Muscle of back (tissue), 11 donors: ENCODE measurements around the gene LILRA5. TPM values are rescaled to one million over a fixed set of nuclear protein-coding genes. Genes with fewer than 3 reads are reported as not detected.
"Not testable (repeated sequence)": the region's sequence is repeated elsewhere in the genome, so short reads cannot be mapped to it uniquely, and the experiment has no call there.

ENCODE experiments used
- DNase-seq, 3 donors: peaks; one replicate each; pipeline versions ENCODE4 v3.0.0 to v3.0.0-alpha.2; 2013
- polyA plus RNA-seq, 10 donors: library from polyadenylated mRNA; unstranded; fragments of 120-200 nt; gene quantifications; one replicate each; pipeline ENCODE4 v1.2.1, GENCODE V29; 2013; ENCODE audit not compliant: insufficient read length in 10 of 10

Gene LILRA5
- polyA plus RNA-seq, 10 donors, result 0.37 to 1.1 (median 0.54) TPM

GRCh38 chr19:54307389-54308020 is 5.5 kb downstream of the LILRA5 start:
- no peak for DNase-seq

- no peak for DNase-seq
These were observed 7.8 kb downstream of the LILRA5 start for GRCh38 chr19:54305141-54305540.

GRCh38 chr19:54302257-54302656 is 10.7 kb downstream of the LILRA5 start:
- DNase-seq, result no peak

GRCh38 chr19:54299515-54299914 is 13.5 kb downstream of the LILRA5 start:
- no peak for DNase-seq

- DNase-seq, result no peak
These were observed 13.9 kb downstream of the LILRA5 start for GRCh38 chr19:54299126-54299498.

GRCh38 chr19:54298357-54299125 is 14.4 kb downstream of the LILRA5 start:
- no peak for DNase-seq

GRCh38 chr19:54297759-54298305 is 15.1 kb downstream of the LILRA5 start:
- no peak for DNase-seq

GRCh38 chr19:54294539-54294938 is 18.4 kb downstream of the LILRA5 start:
- DNase-seq, result no peak

GRCh38 chr19:54289160-54289559 is 23.8 kb downstream of the LILRA5 start:
- DNase-seq, result not testable (repeated sequence)

- peak in 1 of 3 donors; percentile 27 for DNase-seq
These were observed 25.5 kb downstream of the LILRA5 start for GRCh38 chr19:54287456-54287855.

- DNase-seq, result not testable (repeated sequence)
These were observed 26.7 kb downstream of the LILRA5 start for GRCh38 chr19:54286283-54286682.

GRCh38 chr19:54285427-54286056 is 27.4 kb downstream of the LILRA5 start:
- DNase-seq, result not testable (repeated sequence)

- DNase-seq, result no peak
These were observed 30.1 kb downstream of the LILRA5 start for GRCh38 chr19:54282686-54283470.

GRCh38 chr19:54281729-54282075 is 31.3 kb downstream of the LILRA5 start:
- DNase-seq, result not testable (repeated sequence)

- DNase-seq, result no peak
These were observed 31.8 kb downstream of the LILRA5 start, which contains the start of gene LILRB2 for GRCh38 chr19:54281007-54281728. LILRB2 (minus strand) TSS chr19:54281110; CDS start chr19:54280496, 614 bp downstream.

- not testable (repeated sequence) for DNase-seq
These were observed 32.5 kb downstream of the LILRA5 start for GRCh38 chr19:54280441-54280840.

- DNase-seq, result not testable (repeated sequence)
These were observed 32.9 kb downstream of the LILRA5 start for GRCh38 chr19:54280025-54280424.

GRCh38 chr19:54279406-54279962 is 33.5 kb downstream of the LILRA5 start:
- DNase-seq, result no peak

GRCh38 chr19:54278571-54279195 is 34.3 kb downstream of the LILRA5 start:
- not testable (repeated sequence) for DNase-seq

- DNase-seq, result not testable (repeated sequence)
These were observed 34.9 kb downstream of the LILRA5 start for GRCh38 chr19:54278056-54278455.
